Measurements from ENCODE around the gene UCMA.
"Not testable (repeated sequence)": the region's sequence is repeated elsewhere in the genome, so short reads cannot be mapped to it uniquely, and the experiment has no call there.

DNA sequence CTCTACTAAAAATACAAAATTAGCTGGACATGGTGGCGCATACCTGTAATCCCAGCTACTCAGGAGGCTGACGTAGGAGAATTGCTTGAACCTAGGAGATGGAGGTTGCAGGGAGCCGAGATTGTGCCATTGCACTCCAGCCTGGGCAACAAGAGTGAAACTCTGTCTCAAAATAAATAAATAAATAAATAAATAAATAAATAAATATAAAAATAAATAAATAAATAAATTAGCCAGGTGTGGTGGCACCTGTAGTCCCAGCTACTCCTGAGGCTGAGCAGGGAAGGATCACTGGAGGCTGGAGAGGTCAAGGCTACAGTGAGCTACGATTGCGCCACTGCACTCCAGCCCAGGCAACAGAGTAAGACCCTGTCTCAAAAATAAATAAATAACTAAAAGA lies 8.1 kb upstream of the UCMA start:
- not testable (repeated sequence) for TF ChIP-seq POLR2AphosphoS5 (IDR thresholded peaks at IDR 0.05; ENCODE audit: borderline replicate concordance, low read depth, low read length); FOXP2 (optimal IDR thresholded peaks at IDR 0.05; ENCODE audit: control extremely low read depth, extremely low read length, insufficient read depth); EZH2 (IDR thresholded peaks at IDR 0.05)
